22Rv1 (cell line): Measurements from ENCODE around the gene PAPPA.

ENCODE experiments used
- H3K27ac ChIP-seq: fragments of 450-650 bp; 2 replicates; pipeline ENCODE4 v1.5.1; 2017
- CTCF ChIP-seq: fragments of 450-650 bp; IDR thresholded peaks from 2 replicates; pipeline ENCODE4 v1.5.1; 2017; ENCODE audit warnings: mild to moderate bottlenecking
- ZFX ChIP-seq: fragments of 450-650 bp; IDR thresholded peaks from 2 replicates; pipeline ENCODE4 v1.6.1; 2017; ENCODE audit warnings: antibody characterized with exemption, borderline replicate concordance

Gene PAPPA

GRCh38 chr9:116157436-116158138 lies 4.0 kb downstream of the PAPPA start:
- no peak overlapping the region for H3K27ac ChIP-seq
- TF ChIP-seq CTCF, result no peak
- TF ChIP-seq ZFX, result no peak

GRCh38 chr9:116160676-116161571 lies 7.3 kb downstream of the PAPPA start:
- H3K27ac ChIP-seq, result no peak overlapping the region
- TF ChIP-seq CTCF, result no peak
- no peak for TF ChIP-seq ZFX

DNA sequence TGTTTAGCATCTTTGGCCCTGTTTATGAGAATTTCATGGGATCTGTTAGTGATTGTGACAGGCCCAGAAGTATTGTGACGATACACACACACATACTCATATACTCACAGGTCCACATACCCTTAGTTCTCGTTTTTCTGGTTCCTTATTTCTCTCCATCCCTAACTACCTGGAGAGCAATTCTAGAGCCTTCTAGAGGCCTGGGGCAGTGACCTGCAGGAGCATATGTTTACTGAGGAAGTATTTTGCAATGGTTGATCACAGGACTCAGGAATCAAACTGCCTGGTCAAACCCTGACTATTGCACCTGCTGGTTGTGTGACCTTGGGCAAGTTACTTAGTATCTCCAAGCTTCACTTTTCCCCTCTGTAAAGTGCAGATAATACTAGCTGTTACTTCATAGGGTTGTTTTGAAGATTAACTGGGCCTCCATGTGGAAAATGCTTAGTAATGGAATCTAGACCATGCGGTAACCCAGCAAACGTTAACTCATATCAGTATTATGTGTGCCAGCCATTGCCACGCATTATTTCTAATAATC lies 8.7 kb downstream of the PAPPA start:
- TF ChIP-seq CTCF, result no peak
- TF ChIP-seq ZFX, result no peak
- no peak overlapping the region for H3K27ac ChIP-seq

GRCh38 chr9:116163293-116164055 lies 9.9 kb downstream of the PAPPA start:
- H3K27ac ChIP-seq, result no peak overlapping the region
- TF ChIP-seq ZFX (no peak), CTCF (peak; percentile 68)

GRCh38 chr9:116165912-116166311 lies 12.3 kb downstream of the PAPPA start:
- TF ChIP-seq CTCF, result no peak
- TF ChIP-seq ZFX, result no peak
- H3K27ac ChIP-seq, result no peak overlapping the region

DNA sequence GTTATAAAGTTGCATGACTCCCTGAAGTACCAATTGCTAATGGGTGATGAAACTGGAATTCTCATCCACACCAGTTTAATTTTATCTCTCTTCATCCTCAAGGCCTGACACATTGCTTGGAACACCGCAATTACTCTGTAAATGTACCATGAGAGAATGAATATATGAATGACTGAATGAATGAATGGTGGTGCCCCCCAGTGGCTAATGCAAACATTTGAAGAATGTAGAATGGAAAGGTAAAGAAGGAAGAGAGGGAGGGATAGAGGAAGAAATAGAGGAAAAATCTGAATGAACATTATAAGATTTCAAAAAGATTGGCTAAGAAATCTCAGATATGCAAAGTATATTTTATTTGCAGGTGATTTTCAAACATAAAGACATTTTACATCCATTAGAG lies 13.1 kb downstream of the PAPPA start:
- TF ChIP-seq ZFX (no peak), CTCF (no peak)
- H3K27ac ChIP-seq, result no peak overlapping the region
